ENCODE results near the gene HMGCS1. TPM values are rescaled to one million over a fixed set of nuclear protein-coding genes. Genes with fewer than 3 reads are reported as not detected.
"Not testable (repeated sequence)": the region's sequence is repeated elsewhere in the genome, so short reads cannot be mapped to it uniquely, and the experiment has no call there.

HMGCS1 gene
- total RNA-seq, 1 experiment from 2014 or later = 17.6 TPM

DNA sequence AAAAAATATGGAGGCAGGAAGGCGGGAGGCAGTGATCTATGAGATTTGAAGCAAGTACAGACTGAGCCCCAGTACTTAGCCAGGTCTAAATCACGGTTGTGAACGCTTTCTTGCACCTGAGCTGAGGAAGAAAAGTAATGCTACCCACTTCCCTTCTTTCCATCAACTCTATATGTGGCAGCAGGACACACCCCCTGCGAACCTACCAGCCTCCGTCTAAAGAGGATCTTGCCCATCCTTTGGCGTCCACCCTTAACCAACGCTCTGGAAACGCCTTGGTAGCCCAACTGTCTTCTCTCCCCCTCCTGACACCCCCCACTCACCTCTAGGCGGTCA is 545 bp downstream of the HMGCS1 start:
- no peak for DNase-seq (ENCODE audit: low read depth)

DNA sequence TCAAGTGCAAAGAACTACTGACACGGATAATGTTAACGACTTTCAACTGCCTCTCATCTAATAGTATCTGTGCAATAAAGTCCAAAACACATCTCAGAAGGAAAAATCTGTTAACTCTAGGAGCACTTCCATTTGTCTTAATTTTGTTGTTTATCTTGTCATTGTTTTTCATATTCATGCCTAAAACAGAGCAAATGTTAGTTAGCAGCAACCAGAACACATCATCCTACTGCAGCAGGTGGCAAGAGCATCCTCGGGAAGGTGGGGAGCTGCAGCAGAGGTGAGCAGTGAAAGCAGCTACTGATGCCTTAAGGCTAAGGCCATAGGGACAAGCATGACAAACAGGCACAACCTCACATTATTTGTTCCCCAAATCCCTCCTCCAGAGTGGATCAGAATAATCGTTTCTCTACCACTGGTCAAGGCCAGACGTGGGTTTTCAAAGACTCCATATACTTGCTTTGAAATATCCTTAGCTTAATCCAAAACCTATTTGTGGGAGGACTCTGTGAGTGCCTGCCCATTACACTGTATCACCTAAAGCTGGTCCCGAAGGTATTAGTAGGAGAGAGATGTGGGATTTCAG is 1.0 kb downstream of the HMGCS1 start:
- no peak for DNase-seq (ENCODE audit: low read depth)

DNA sequence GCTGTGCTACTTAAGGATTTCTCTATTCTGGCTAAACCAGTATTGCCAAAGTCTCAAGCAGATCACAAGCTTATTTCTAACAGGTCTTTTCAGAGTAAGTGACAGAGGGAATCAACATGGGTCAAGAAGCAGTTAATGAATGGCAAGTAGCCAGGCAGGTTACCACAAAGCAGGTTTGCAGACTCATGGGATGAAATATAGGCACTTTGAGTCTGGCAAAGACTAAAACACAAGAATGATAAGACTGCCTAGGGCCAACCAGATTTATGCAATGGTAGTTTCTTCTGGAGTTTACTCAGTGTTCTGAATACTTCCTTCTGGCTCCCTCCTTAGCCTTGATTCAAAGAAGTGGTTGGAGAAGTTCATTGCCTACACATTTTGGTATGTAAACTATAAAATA is 3.6 kb downstream of the HMGCS1 start:
- no peak for DNase-seq (ENCODE audit: low read depth)

- no peak for DNase-seq (ENCODE audit: low read depth)
These were observed 4.1 kb downstream of the HMGCS1 start for GRCh38 chr5:43309122-43309521.

GRCh38 chr5:43306954-43307353 is 6.3 kb downstream of the HMGCS1 start:
- not testable (repeated sequence) for DNase-seq (ENCODE audit: low read depth)

DNA sequence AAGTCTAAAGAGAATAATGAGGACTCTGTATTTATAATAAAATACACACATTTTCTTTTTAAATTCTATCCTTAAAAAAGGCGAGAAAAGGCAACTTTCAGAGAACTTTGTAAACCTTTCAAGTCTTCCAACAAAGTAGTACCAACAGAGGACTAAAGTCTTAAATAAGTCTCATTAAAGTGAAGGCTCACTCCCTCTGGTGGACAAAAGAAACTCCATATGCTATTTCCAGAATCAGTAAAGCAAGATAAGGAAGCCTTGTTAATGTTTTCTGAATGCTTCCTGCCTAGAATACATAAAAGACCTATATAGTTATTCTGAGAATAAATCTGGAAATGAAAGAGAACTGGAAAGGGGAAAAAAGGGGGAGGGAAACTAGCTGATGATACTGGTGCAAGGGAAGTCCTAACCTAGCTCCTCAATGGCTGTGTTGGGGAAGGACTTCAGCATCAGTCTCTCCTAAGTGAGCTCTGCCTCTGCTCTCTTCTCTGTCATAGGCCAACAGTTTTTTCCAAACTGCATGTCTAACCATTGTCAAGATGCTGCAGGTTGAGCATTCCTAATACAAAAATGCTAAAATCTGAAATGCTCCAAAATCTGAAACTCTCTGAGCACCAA is 7.2 kb downstream of the HMGCS1 start:
- peak; percentile 64 for DNase-seq (ENCODE audit: low read depth)

DNA sequence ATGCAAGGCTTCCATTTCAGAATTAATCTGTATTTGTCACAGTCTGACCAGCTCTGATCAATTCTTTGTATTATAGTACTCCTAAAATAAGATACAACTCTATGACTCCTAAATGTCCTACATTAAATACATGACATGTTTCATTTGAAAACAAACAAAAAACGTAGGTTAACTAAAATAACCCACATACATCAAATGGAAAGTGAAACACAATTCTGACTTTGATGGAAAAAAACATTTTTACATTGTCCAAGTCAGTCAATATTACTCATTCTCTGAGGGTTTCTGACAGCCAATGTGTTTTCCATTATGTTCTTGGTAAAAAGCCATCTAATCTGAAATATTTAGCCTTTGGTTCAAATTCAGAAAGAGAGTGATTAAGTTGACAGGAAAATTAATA is 8.7 kb downstream of the HMGCS1 start:
- no peak for DNase-seq (ENCODE audit: low read depth)

DNA sequence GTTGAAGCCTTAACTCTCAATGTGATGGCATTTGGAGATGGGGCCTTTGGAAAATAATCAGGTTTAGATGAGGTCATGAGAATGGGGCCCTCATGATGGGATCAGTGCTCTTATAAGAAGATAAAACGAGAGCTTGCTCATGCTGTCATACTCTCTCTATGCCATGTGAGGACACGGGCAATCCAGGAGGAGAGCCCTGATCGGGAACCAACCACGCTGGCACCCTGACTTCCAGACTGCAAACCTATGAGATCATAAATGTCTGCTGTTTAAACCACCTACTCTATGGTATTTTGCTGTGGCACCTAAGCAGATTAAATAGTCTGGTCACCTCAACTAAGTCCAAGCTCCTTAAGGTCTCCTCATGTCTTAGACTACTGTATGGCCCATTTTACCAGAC is 10.0 kb downstream of the HMGCS1 start:
- no peak for DNase-seq (ENCODE audit: low read depth)

GRCh38 chr5:43302481-43302880 is 10.7 kb downstream of the HMGCS1 start:
- DNase-seq (ENCODE audit: low read depth) = no peak

GRCh38 chr5:43301653-43302091 is 11.5 kb downstream of the HMGCS1 start:
- no peak for DNase-seq (ENCODE audit: low read depth)

DNA sequence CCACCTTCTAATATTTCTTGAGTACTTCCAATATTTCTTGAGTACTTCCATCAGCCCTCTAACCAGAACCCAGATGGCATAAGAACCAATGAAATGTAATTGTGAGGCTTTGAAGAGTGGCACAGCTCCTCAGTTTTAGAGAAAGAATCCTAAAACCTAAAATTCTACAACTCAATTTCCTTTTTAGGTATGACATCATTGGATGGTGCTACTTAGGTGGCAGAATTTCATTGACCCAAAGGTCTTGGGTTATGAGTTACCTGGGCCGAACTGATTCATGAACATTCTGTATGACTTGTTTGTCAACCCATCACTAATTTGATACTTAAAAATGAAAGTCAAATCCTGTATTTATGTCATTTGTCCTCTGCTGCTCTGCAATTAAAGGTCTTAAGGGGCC is 13.1 kb downstream of the HMGCS1 start:
- no peak for DNase-seq (ENCODE audit: low read depth)

GRCh38 chr5:43298443-43298842 is 14.8 kb downstream of the HMGCS1 start:
- DNase-seq (ENCODE audit: low read depth) = no peak

GRCh38 chr5:43296835-43297234 is 16.4 kb downstream of the HMGCS1 start:
- DNase-seq (ENCODE audit: low read depth) = no peak

DNA sequence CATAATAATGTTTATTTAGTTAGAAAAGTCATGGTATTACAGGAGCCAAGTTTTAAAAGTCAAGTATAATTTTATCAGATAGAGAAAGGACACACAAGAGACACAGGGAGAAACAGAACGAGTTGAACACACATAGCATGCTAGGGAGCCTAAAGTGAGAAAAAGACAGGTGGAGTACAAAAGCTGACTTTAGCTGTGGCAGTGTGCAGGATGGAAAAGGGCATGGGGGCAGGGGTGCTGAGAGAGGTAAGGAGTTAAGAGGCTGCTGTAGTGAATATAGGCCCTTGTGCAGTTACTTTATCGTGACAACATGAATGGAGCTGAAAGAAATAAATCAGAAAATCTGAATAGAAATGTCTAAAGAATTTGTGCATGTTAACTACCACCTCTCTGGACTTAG is 18.0 kb downstream of the HMGCS1 start:
- DNase-seq (ENCODE audit: low read depth) = no peak

DNA sequence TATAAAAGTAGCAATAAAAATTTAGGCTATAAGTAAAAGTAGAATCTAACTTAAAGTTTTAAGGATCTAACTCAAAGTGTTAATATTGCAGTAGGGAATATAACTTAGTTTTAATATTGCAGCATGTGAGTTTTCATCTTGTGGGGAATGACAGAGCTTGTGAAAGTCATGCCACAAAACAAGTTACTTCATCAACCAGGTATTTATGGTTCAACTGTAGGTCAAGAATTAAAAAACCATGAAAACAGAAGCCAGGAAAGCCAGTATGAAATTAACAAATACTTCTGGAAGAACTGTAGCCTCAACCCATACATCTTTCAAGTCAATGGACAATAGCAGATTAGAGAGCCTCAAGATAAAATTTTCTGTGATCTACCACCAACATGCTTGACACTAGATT is 19.0 kb downstream of the HMGCS1 start:
- DNase-seq (ENCODE audit: low read depth) = peak; percentile 34

GRCh38 chr5:43290726-43291125 is 22.5 kb downstream of the HMGCS1 start:
- DNase-seq (ENCODE audit: low read depth) = no peak

DNA sequence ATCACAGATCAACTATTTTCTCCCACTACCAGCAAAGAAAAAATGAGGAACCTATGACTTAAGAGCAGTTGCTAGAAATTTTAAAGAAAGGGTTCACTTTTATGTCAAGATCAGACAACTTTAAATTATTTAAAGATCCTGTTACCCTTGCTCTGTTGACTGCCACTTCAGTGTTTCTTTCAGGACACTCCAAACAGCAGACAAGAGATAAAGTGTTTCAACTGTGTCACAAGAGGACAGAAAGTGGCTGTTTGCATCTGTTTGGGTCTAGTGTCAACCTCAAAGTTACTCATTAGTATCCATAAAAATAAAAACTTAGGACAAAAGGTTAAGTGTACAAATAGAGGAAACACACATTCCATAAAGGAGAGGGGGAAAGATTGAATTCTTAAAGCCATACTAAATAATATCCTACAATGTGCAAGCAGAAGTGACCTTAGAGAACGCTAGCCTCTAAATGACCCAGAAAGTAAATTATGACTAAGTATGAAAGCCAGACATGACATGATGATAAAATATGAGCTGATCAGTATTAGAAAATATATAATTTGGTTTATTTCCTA is 24.9 kb downstream of the HMGCS1 start:
- no peak for DNase-seq (ENCODE audit: low read depth)

DNA sequence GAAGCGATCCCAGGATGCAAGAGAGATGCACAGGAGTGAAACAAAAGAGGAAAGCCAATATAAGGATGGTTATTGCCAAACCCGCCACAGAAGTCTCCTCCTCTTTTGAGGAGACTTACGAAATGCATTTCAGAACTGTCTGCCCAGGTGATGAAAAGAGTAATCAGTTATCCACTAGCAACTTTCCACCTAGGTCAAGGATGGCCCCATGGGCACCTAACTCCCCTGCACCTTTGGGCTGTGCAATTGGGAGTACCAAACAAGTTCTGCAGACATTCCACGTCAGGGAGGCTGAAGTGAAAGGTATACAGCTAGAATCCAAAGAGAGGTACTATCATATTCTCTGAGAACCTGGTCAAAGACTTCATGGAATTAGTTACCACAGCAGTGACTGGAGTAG is 25.7 kb downstream of the HMGCS1 start:
- DNase-seq (ENCODE audit: low read depth) = no peak

GRCh38 chr5:43286623-43287022 is 26.6 kb downstream of the HMGCS1 start:
- DNase-seq (ENCODE audit: low read depth) = no peak

DNA sequence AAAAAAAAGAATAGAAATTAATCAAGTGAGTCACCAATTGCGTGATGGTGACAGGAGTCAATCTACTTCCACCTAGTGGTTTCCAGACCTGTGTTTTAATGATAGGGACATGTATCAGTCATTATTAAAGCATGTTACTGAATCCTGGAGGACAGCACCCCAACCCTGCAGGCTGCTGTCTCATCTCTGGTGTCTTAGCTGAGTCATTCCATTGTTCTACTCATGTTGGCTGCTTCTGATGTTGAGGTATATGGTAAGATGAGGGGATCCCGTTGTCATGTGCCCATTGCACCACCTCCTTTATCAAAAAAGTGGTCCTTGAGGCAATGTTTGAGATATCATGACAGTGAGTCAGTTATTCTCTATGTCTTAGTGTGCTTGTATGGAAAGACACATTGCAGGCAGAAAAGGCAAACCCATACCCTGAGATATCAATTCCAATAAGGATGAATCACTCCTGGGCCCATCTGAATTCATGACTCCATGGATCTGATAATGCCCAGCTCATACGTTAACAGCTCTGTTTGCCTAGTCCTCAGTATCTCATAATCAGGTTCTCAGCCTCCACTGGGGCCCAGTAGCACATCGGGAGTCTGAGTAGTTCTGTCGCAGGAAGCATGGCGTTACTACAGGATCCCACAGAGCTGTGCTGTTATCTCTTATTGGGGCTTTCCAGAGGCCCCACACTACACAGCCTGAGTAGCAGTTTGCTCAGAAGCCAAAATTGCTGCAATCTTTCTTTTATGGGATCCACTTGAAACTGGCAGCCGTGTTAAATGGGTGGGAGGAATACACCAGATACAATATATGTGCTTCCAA is 31.2 kb downstream of the HMGCS1 start:
- DNase-seq (ENCODE audit: low read depth) = peak; percentile 10

GRCh38 chr5:43279548-43280274 is 33.5 kb downstream of the HMGCS1 start:
- DNase-seq (ENCODE audit: low read depth) = no peak

DNA sequence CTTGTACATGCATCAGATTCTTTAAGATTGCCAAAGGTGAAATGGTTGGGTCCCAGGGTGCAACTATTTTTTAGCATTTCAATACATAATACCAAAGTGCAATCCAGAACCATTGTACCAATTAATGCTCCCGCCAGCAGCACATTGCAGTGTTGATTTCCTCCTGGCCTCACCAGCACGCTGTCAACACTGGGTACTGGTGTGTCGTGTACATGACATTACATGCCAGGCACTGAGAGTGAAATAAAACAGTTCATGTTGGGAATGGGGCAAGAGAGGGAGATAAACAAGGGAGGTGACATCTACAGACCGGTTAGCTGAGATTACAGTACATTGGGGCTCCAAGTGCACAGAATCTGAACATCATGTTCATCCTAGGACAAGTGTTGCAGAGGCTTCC is 37.8 kb downstream of the HMGCS1 start:
- no peak for DNase-seq (ENCODE audit: low read depth)

Measured in LHCN-M2 (cell line).